IPS-18c (cell line): ENCODE results near the gene MINDY4.

Experiments used
- H3K4me3 ChIP-seq: 2 replicates; pipeline ENCODE4 v1.7.0; 2013; ENCODE audit warnings: low read depth, mild to moderate bottlenecking, low read length, moderate library complexity; ENCODE audit not compliant: insufficient read depth
- H3K9me3 ChIP-seq: one replicate; pipeline ENCODE4 v1.6.1; 2013; ENCODE audit warnings: mild to moderate bottlenecking, low read length, moderate library complexity; ENCODE audit not compliant: control insufficient read depth, insufficient read depth

The MINDY4 gene

GRCh38 chr7:30760514-30761213, 10.6 kb upstream of the MINDY4 start:
- H3K4me3 ChIP-seq = no peak overlapping the region

GRCh38 chr7:30761214-30762156, 9.7 kb upstream of the MINDY4 start:
- Histone ChIP-seq H3K9me3 (no peaks in the 10 kb centered on the region), H3K4me3 (no peak overlapping the region)

More at GRCh38 chr7:30760514-30761213, 10.6 kb upstream of the MINDY4 start:
- no peaks in the 10 kb centered on the region for H3K9me3 ChIP-seq

DNA sequence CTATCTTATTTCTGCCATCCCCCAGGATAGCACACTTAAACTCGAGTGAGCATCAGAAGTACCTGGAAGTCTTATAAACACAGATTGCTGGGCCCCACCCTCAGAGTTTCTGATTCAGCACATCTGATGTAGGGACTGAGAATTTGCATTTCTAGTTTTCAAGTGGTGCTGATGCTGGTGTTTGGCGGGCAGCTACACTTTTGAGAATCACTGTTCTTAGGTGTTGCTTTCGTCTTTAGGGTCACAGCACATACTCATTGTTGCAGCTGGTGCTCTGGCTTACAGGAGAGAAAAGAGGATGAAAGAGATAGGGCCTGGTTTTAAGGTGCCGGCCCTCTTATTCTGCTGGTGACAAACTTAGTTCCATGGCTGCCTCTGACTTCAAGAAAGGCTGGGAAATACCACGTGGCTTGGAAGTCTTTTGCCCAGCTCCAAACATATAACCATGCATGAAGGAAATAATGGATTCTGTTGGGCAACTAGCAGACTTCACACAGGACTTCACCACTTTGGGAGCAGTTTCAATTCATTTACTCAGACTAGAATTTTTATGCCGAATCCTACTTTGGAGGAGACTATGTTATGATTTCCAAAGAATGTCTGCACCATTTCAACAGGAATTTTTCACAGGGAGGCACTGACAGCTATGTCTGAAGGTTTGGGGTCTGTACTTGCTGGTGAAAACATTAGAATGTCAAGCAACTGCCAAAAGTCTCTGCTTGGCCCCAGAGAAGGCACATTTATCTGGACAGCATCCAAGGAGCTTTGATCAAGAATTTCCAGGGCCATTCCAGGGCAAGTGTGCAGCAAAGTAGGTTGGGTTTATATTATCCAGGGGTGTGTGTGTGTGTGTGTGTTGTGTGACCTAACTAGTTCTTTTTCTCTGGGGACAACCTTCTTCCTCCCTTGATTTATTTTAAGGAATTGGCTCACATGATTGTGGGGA, 6.9 kb upstream of the MINDY4 start:
- Histone ChIP-seq H3K9me3 (no peaks in the 10 kb centered on the region), H3K4me3 (no peak overlapping the region)

GRCh38 chr7:30765408-30765807, 5.8 kb upstream of the MINDY4 start:
- Histone ChIP-seq H3K4me3 (no peak overlapping the region), H3K9me3 (no peaks in the 10 kb centered on the region)

- Histone ChIP-seq H3K4me3 (peak overlapping the region; percentile 84; the same call in 1 of the 2 replicates), H3K9me3 (peaks cover 2% of the 10 kb centered on the region)
These were observed 408 bp upstream of the MINDY4 start for GRCh38 chr7:30770845-30771173.

DNA sequence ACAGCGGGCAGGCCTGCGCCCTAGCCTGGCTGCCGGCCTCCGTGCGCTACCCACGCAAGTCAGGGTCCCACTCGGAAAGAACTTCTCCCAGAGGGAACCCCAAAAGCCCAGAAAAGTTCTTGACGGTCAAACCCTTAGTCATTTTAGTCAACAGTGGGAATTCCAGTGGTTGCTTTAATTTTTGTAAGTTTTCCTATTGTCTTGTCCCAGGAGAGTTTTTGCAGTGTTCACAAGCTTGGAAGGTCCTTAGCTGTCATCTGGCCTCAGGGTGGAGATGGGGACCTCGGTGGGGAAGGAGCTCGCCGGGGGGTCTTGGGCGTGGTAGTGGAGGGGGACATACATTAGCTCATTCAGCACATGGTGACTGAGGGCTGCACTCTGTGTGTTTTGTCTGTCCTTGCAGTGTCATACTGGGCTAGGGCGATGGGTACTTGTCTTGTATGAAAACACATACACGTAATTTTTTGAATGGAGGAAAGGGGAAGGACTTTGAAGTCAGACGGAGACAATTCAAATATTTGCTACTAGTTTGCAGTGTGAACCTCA, 736 bp downstream of the MINDY4 start:
- Histone ChIP-seq H3K4me3 (peak overlapping the region; percentile 84), H3K9me3 (peaks cover 2% of the 10 kb centered on the region)

GRCh38 chr7:30772984-30773383, 1.8 kb downstream of the MINDY4 start:
- Histone ChIP-seq H3K4me3 (no peak overlapping the region), H3K9me3 (peaks cover 2% of the 10 kb centered on the region)

GRCh38 chr7:30775992-30776391, 4.8 kb downstream of the MINDY4 start:
- H3K4me3 ChIP-seq = no peak overlapping the region
- peaks cover 2% of the 10 kb centered on the region for H3K9me3 ChIP-seq

- peaks cover 1% of the 10 kb centered on the region for H3K9me3 ChIP-seq
- H3K4me3 ChIP-seq = no peak overlapping the region
These were observed 5.8 kb downstream of the MINDY4 start for GRCh38 chr7:30776971-30777370.

GRCh38 chr7:30778255-30779025, 7.2 kb downstream of the MINDY4 start:
- no peak overlapping the region for H3K4me3 ChIP-seq
- no peaks in the 10 kb centered on the region for H3K9me3 ChIP-seq

DNA sequence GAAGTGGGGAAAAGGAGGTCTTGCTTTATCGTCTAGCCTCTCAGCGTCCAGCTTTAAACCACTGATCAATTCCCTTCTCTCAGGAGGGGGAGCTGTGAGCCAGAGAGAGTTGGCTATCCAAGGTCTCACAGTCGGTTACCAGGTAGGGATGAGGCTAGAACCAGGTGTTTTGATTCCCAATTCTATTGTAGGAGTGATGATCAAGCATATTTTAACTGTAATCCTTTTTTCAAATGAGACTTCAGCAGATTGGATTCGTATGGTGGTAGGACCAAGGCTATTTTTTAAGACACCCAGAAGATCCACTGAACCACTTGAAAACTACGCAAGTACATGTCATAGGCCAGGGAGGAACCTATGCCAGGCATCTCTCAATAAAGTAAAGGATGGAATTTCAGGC, 8.4 kb downstream of the MINDY4 start:
- H3K9me3 ChIP-seq = no peaks in the 10 kb centered on the region
- no peak overlapping the region for H3K4me3 ChIP-seq

GRCh38 chr7:30780941-30781340, 9.7 kb downstream of the MINDY4 start:
- Histone ChIP-seq H3K9me3 (no peaks in the 10 kb centered on the region), H3K4me3 (no peak overlapping the region)

DNA sequence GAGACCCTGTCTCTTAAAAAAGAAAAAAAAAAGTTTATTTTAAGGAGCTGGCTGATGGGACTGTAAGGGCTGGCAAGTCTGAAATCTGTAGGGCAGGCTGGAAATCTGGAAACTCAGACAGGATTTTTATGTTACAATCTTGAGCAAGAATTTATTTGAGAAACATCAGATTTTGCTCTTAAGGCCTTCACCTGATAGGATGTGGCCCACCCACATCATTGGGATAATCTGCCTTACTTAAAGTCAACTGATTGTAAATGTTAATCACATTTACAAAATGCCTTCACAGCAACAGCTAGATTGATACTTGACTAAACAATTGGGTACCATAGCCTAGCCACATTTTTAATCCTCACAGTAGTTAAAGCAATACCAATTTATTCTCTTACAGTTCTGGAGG, 11.5 kb downstream of the MINDY4 start:
- H3K9me3 ChIP-seq = no peaks in the 10 kb centered on the region
- H3K4me3 ChIP-seq = no peak overlapping the region

DNA sequence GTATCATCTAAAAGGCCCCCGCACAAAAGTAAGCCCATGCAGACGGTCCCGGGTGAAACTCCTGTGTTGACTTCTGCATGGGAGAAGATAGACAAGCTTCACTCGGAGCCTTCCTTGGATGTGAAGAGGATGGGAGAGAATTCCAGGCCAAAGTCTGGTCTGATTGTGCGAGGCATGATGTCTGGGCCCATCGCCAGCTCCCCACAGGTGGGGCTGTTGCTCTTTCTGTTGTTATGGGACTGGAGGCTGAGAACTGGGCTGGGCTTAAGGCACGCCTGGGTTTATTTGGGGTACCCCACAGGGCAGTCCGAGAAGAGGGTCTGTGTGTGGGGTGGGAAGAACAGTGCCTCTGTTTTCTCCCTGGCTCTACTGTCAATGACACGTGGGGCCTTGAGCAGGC, 14.6 kb downstream of the MINDY4 start:
- no peak overlapping the region for H3K4me3 ChIP-seq
- peaks cover 2% of the 10 kb centered on the region for H3K9me3 ChIP-seq

GRCh38 chr7:30787486-30787885, 16.3 kb downstream of the MINDY4 start:
- H3K4me3 ChIP-seq = no peak overlapping the region
- peaks cover 2% of the 10 kb centered on the region for H3K9me3 ChIP-seq

GRCh38 chr7:30788640-30789333, 17.6 kb downstream of the MINDY4 start:
- Histone ChIP-seq H3K9me3 (peaks cover 2% of the 10 kb centered on the region), H3K4me3 (no peak overlapping the region)
